SW 1271 (cell line): ENCODE measurements around the gene WDR89.
"Not testable (repeated sequence)": the region's sequence is repeated elsewhere in the genome, so short reads cannot be mapped to it uniquely, and the experiment has no call there.

ENCODE experiments used
- DNase-seq, 2 experiments: peaks; one replicate each; lab custom pipeline; 2025; lab: John Stamatoyannopoulos, UW

WDR89 gene

DNA sequence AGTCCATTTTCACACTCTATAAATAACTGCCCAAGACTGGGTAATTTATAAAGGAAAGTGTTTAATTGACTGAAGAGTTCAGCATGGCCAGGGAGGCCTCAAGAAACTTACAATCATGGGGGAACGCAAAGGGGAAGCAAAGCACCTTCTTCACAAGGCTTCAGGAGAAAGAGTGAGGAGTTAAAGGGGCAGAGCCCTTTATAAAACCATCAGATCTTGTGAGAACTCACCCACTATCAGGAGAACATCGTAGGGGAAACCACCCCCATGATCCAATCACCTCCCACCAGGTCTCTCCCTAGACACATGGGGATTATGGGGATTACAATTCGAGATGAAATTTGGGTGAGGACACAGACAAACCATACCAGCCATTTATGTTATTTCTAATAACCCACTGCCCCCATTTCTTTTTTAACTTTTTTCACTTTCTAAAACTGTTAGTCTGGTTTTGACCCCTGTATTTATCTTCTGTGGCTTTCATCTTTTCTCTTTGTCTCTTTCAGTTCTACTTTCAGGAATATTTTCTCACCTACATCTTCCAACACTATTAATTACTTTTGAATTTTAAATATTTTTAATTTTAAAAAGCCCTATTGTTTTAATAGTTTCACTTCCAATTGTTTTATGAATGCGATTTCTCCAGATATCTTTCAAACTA lies 44.5 kb downstream of the WDR89 start:
- DNase-seq, result no peak

- no peak for DNase-seq
Observed at GRCh38 chr14:63594455-63595372, 47.0 kb downstream of the WDR89 start.

DNA sequence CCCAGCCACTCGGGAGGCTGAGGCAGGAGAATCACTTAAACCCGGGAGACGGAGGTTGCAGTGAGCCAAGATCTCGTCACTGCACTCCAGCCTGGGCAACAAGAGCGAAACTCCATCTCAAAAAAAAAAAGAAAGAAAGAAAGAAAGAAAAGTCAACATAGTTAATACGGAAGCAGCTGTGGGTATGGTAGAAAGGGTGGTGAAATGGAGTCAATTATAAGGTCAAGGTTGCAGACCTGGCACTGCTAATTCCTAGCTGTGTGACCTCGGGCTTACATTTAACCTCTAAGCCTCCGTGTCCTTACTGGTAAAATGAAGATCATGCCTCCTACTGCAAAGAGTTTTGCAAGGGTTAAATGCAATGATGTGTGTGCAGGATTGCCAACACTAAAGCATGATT lies 58.6 kb downstream of the WDR89 start:
- not testable (repeated sequence) for DNase-seq

DNA sequence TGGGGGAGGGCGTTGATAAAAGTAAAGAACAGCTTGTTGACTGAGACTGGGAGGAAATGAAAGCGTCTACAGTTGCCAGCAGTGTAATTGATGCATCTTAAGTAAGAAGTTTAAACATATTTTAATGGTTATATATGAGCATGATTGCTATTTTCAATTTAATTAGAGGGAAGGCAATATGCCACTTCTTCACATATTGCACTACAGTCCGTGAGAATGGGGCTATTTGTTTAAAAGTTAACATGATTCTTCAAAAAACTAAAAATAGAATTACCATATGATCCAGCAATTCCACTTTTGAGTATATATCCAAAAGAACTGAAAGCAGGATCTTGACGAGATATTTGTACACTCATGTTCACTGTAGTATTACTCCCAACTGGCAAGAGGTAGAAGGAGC lies 60.2 kb downstream of the WDR89 start:
- no peak for DNase-seq

DNA sequence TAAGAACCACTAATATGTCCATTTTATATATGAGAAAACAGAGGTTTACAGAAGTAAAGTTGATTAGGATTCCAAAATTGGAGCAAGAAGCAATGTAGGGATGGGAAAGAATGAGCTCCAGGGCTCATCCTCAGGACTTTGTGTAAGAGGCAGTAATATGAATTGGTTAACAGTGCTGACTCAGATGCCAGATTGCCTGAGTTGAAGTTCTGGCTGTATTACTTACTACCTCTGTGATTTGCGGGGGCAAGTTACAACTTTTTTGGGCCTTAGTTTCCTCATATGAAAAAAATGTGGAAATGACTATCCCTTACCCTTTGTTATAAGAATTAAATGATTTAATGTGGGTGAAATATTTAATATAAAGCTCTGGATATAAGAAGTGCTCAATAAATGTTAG lies 63.4 kb downstream of the WDR89 start:
- DNase-seq, result no peak

DNA sequence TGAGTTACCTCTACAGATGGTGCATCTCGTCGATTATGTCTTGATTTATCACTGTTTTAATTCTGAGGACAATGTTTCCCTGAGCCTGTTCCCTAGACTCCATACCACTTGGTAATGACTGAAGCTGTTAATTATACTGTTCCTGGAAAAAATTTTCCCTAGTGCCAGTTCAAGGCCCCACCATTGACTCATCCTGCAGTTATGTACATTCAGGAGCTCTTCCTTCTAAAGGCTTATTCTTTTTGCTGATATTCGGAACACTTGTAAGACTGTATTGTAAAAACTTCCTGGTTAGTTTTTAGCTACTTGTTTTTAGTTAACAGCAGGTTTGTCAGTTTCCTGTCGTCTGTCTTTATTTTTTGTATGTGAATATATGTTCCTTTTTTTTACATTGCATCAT lies 68.1 kb downstream of the WDR89 start:
- DNase-seq, result peak in 1 of 2 experiments; percentile 5

GRCh38 chr14:63565448-63565847 lies 76.2 kb downstream of the WDR89 start:
- DNase-seq, result no peak

DNA sequence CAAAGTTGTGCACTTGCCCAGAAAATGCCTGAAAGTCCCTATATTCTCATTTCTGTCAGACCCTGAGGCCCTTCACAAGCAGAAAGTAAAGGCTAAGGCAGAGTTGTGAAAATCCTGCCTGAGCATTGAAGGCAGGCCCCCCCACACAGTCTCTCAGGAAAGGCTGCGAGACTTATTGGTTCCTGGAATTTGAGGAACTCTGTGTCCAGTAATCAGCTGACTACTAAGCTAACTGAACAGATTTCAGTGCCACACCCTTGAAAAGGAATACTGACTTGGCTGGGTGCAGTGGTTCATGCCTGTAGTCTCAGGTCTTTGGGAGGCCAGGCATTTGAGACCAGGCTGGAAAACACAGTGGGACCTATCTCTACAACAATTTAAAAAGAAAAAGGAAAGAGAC lies 77.4 kb downstream of the WDR89 start:
- DNase-seq, result no peak

DNA sequence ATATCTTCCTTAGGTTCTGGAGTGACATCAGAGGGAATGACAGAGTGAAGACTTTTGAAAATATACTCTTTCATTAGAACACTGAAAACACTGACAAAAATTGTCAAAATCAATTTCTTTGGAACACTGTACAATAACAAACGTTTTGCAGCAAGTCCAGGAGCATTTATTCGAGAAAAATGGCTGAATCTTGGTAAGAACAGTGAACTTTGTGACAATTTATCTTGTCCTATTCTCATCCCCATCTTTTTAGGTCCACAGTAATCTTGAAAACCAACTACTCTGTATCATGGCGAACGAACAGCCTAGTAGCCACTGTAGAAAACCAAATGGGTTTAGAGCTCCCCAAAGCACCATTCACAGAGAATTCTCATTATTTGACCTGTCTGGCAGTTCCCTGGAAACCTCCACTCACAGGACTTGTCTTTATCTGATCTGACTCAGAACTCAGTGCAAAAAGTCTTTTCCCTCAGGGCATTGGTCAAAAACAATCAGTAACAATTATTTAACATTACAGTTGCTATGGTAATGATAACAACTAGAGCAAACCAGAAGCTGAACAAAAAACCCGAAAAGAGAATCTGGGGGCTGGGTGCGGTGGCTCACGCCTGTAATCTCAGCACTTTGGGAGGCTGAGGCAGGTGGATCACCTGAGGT lies 78.2 kb downstream of the WDR89 start:
- peak in 1 of 2 experiments; percentile 34 for DNase-seq

DNA sequence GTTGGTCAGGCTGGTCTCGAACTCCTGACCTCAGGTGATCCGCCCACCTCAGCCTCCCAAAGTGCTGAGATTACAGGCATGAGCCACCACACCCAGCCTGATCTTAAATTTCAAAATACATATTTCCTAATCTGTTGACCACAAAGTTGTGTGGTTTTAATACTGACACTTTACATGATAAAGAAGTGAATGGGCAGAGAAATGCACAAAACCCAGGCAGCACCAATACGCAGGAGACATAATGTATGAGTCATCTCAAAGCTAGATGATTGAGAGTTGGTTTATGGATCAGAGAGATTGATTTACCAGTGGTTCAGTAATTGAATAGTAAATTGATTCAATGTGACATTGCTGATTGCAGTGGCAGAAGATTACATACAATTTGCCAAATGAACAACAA lies 79.3 kb downstream of the WDR89 start:
- no peak for DNase-seq

DNA sequence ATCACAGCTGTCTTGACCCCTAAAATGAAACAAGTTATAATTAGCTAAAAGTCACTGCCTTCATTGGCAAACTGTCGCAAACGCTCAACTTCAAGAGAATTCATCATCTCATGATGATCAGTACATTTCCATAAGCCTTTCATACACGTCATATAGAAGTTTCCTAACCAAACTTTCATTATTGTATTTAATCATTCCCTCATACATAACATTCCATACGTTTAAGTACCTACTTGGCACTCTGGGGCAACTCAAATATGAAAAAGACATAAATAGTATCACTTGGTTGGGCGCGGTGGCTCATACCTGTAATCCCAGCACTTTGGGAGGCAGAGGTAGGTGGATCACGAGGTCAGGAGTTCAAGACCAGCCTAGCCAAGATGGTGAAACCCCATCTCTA lies 86.1 kb downstream of the WDR89 start:
- no peak for DNase-seq

GRCh38 chr14:63551332-63551731 lies 90.3 kb downstream of the WDR89 start:
- no peak for DNase-seq

- DNase-seq, result no peak
Observed at GRCh38 chr14:63547798-63548335, 93.8 kb downstream of the WDR89 start.
